Activated naive CD8-positive, alpha-beta T cell treated with anti-CD3 and anti-CD28 coated beads, Interleukin-2, amount 10 ng/mL, durations not matched to agents 7 days and 5 days (primary cell): Measurements from ENCODE around the gene SERPINA1. TPM values are rescaled to one million over a fixed set of nuclear protein-coding genes. Genes with fewer than 3 reads are reported as not detected.
"Not testable (repeated sequence)": the region's sequence is repeated elsewhere in the genome, so short reads cannot be mapped to it uniquely, and the experiment has no call there.

Source experiments
- ATAC-seq: fragments of 150-1000 bp; cut with Tn5 transposase; one replicate; pipeline ENCODE4 v1.10.0; 2021; ENCODE audit warnings: low read depth, moderate library complexity
- POLR2A ChIA-PET: fragments of 350-600 bp; sonication (Branson Sonifier 250); formaldehyde crosslinking; loops from one replicate; lab custom pipeline; 2021; ENCODE audit warnings: antibody characterized with exemption; lab: Charles Lee
- DNase-seq: peaks from one replicate; pipeline ENCODE4 v3.0.0; 2021
- H3K27ac Mint-ChIP-seq: one replicate; pipeline ENCODE4 v1.8.0; 2022; ENCODE audit warnings: mild to moderate bottlenecking, mixed read lengths
- H3K27me3 Mint-ChIP-seq: one replicate; pipeline ENCODE4 v1.8.0; 2022; ENCODE audit warnings: mild to moderate bottlenecking, moderate library complexity, mixed read lengths
- H3K36me3 Mint-ChIP-seq: one replicate; pipeline ENCODE4 v1.8.0; 2021; ENCODE audit warnings: mild to moderate bottlenecking, mixed read lengths
- H3K4me1 Mint-ChIP-seq: one replicate; pipeline ENCODE4 v1.8.0; 2021; ENCODE audit warnings: mixed read lengths
- H3K4me3 Mint-ChIP-seq: one replicate; pipeline ENCODE4 v1.8.0; 2022; ENCODE audit warnings: mild to moderate bottlenecking, moderate library complexity, mixed read lengths
- H3K9me3 Mint-ChIP-seq: one replicate; pipeline ENCODE4 v1.8.0; 2021; ENCODE audit warnings: mixed read lengths
- total RNA-seq, 2 experiments: library from RNA; stranded (reverse); gene quantifications; one replicate each; pipeline ENCODE4 v1.2.3, GENCODE V29; 2021

SERPINA1 gene
- total RNA-seq, 2 experiments from 2014 or later = 0.20 TPM; not detected in 1

DNA sequence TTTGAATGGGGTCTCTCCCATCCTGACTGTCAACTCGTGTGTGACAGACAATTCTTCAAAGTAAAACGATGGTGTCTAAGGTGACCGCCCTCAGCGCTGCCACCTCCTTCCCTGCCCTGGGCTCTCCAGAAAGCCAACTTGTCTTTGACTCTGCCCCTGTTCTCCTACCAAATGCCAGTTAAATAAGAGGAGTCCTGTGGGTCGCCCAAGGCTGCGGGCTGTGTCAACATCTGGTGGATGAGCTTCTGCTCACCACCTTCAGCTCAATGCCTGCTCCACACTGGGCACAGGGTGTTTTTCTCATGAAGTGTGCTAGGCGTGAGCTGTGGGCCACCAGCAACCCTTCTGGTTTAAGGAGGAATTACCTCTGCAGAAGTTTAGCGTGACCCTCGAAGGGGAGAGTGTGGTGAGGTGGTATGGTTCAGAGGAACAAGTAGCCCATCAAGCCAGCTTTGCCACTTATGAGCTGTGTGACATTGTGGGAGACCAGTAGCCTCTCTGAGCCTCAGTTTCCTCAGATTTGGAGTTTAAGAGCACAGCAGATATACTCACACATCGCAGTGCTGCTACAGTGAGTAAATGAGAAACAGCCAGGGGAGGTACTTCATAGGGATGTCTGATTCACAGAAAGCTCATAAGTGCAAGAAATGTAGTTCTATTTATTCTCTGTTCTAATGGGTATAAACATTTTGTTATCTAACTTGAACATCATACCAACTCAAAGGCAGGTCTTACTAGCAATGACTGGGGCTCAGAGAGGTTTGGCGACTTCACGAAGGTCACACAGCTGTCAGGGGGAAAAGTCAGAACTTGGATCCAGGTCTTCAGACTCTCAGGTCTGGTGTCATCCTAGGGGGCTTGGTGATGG, 12.1 kb downstream of the SERPINA1 start:
- no peak for DNase-seq
- H3K4me3 Mint-ChIP-seq = no peak overlapping the region

GRCh38 chr14:94375552-94376107, 12.8 kb downstream of the SERPINA1 start:
- ATAC-seq (no peak), DNase-seq (no peak)
- Mint-ChIP-seq H3K4me1 (no peaks in the 10 kb centered on the region), H3K36me3 (no peaks in the 10 kb centered on the region), H3K27me3 (peaks cover 2% of the 10 kb centered on the region), H3K4me3 (no peak overlapping the region), H3K9me3 (no peaks in the 10 kb centered on the region), H3K27ac (no peak overlapping the region)
- POLR2A ChIA-PET = no interaction called here

More for the DNA sequence above, 12.1 kb downstream of the SERPINA1 start:
- Mint-ChIP-seq H3K27ac (no peak overlapping the region), H3K27me3 (peaks cover 2% of the 10 kb centered on the region), H3K9me3 (no peaks in the 10 kb centered on the region), H3K36me3 (no peaks in the 10 kb centered on the region), H3K4me1 (no peaks in the 10 kb centered on the region)
- POLR2A ChIA-PET = no interaction called here
- ATAC-seq = no peak

- Mint-ChIP-seq H3K9me3 (no peaks in the 10 kb centered on the region), H3K4me3 (no peak overlapping the region), H3K36me3 (no peaks in the 10 kb centered on the region), H3K4me1 (no peaks in the 10 kb centered on the region), H3K27ac (no peak overlapping the region), H3K27me3 (peaks cover 2% of the 10 kb centered on the region)
- DNase-seq = no peak
- no peak for ATAC-seq
- POLR2A ChIA-PET = no interaction called here
These were observed 13.6 kb downstream of the SERPINA1 start for GRCh38 chr14:94374749-94375260.

- DNase-seq = no peak
- no peak for ATAC-seq
- Mint-ChIP-seq H3K4me1 (no peaks in the 10 kb centered on the region), H3K27me3 (peaks cover 2% of the 10 kb centered on the region), H3K9me3 (no peaks in the 10 kb centered on the region), H3K36me3 (no peaks in the 10 kb centered on the region), H3K4me3 (no peak overlapping the region), H3K27ac (no peak overlapping the region)
- POLR2A ChIA-PET = no interaction called here
These were observed 14.3 kb downstream of the SERPINA1 start for GRCh38 chr14:94374116-94374515.

- no peak for DNase-seq
- H3K27me3 Mint-ChIP-seq = peaks cover 2% of the 10 kb centered on the region
- POLR2A ChIA-PET = no interaction called here
- no peaks in the 10 kb centered on the region for H3K9me3 Mint-ChIP-seq
- ATAC-seq = no peak
- no peak overlapping the region for H3K27ac Mint-ChIP-seq
- no peaks in the 10 kb centered on the region for H3K36me3 Mint-ChIP-seq
- no peak overlapping the region for H3K4me3 Mint-ChIP-seq
- no peaks in the 10 kb centered on the region for H3K4me1 Mint-ChIP-seq
These were observed 14.7 kb downstream of the SERPINA1 start for GRCh38 chr14:94373708-94374107.

DNA sequence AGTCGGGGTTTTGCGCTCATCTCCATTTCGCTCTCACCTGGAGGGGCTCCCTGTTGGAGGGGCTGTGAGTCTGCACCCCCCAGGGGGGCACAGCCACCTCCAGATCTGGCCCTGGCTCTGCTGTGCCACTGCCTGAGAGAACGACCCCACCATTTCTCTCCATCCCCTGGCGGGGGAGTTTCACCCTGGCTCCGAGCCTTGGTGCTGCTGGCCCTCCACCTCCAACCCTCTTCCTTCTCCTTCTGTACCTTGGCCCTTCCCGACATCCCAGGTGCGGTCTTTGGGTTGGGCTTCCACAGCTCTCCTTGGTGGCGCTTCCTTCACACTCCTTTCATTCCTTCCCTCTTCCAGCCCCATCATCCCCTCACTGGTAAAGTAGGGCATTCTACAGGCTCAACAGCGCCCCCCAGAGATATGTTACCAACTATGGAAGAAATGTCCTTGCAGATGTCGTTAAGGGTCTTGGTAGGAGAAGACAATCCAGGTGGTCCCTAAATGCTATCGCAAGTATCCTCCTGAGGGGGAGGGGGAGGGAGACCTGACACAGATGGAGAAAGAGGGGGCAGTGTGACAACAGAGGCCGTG, 16.3 kb downstream of the SERPINA1 start:
- Mint-ChIP-seq H3K27ac (no peak overlapping the region), H3K9me3 (no peaks in the 10 kb centered on the region), H3K27me3 (peaks cover 2% of the 10 kb centered on the region), H3K4me3 (no peak overlapping the region), H3K4me1 (no peaks in the 10 kb centered on the region), H3K36me3 (no peaks in the 10 kb centered on the region)
- ATAC-seq = no peak
- POLR2A ChIA-PET = no interaction called here
- DNase-seq = no peak

- no peaks in the 10 kb centered on the region for H3K36me3 Mint-ChIP-seq
- DNase-seq = no peak
- H3K9me3 Mint-ChIP-seq = no peaks in the 10 kb centered on the region
- no peak overlapping the region for H3K4me3 Mint-ChIP-seq
- no peaks in the 10 kb centered on the region for H3K4me1 Mint-ChIP-seq
- H3K27ac Mint-ChIP-seq = no peak overlapping the region
- POLR2A ChIA-PET = no interaction called here
- no peak for ATAC-seq
- peaks cover 2% of the 10 kb centered on the region for H3K27me3 Mint-ChIP-seq
These were observed 17.9 kb downstream of the SERPINA1 start for GRCh38 chr14:94370524-94370910.

DNA sequence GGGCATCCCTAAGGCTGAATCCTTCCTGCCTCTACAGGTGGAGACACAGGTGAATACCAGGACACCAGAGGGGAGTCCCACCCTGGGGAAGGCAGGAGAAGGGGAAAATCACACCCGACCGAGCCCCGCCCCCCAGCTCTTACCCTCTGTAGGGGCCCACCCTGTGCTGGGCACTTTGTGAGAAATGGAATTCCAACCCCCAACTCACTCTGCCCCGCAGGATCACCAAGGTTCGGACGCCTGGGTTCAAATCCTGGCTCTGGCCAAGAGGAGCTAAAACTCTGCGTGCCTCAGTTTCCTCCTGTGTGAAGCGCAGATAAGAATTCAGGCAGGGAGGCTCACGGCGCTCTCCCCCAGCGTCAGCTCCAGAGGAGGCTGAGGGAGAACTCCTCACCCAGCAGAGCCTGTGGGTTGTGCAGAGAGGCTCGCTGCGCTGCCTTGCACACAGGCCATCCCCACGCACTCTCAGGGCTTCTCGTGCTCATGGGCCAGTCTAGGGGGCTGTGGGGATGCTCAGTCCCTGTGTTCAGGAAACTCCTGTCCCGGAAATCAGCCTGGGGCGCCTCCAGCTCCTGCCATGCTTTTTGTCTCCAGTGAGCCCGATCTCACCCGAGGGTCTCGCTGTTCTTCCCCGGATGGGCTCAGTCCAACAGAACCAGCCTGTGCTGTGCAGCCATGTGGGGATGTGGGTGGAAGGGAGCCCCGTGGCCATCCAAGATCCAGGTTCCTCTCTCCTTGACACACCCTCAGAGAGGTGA, 18.5 kb downstream of the SERPINA1 start:
- H3K4me1 Mint-ChIP-seq, H3K9me3 Mint-ChIP-seq, DNase-seq, H3K27ac Mint-ChIP-seq, H3K27me3 Mint-ChIP-seq, H3K36me3 Mint-ChIP-seq, H3K4me3 Mint-ChIP-seq, POLR2A ChIA-PET, ATAC-seq: not testable (repeated sequence)

DNA sequence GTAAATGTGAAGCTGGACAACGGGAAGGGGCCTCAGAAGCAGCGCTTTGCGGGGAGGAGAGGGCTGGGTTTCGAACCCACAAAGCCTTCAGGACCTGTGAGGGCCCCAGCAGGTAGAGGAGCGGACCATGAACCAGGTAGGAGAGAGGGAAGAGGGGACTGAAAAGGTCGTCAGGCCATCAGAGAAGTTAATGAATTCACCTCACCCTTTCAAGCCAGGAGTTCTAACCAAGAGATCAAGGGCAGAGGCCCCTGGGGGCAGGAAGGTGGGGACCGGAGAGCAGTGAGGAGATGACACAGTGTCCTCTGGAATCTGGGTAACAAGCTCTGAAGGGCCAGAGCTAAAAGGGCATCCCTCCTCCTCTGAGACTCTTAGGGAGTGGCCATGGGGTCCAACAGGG, 19.4 kb downstream of the SERPINA1 start:
- Mint-ChIP-seq H3K27ac (no peak overlapping the region), H3K4me1 (no peaks in the 10 kb centered on the region), H3K36me3 (no peaks in the 10 kb centered on the region), H3K4me3 (no peak overlapping the region), H3K9me3 (no peaks in the 10 kb centered on the region), H3K27me3 (peaks cover 2% of the 10 kb centered on the region)
- ATAC-seq (no peak), DNase-seq (no peak)
- POLR2A ChIA-PET = no interaction called here

DNA sequence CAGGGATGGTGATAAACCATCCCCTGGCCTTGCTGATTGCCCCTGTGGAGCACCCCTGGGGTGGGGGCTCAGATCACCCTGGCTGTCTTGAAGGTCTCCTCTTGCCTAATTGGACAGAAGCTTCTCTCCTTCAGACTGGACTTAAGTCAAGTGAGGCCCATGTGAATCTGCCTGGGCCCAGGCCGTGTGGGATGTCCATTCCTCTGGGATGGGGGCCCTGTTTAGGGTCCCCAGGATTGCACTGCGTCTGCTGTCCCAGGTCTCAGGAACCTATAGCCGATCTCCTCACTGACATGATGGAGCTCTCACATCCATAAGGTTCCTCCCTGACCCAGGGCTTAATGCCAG, 20.2 kb downstream of the SERPINA1 start:
- POLR2A ChIA-PET = no interaction called here
- no peak for DNase-seq
- no peaks in the 10 kb centered on the region for H3K36me3 Mint-ChIP-seq
- H3K9me3 Mint-ChIP-seq = no peaks in the 10 kb centered on the region
- H3K4me1 Mint-ChIP-seq = no peaks in the 10 kb centered on the region
- H3K27me3 Mint-ChIP-seq = peaks cover 2% of the 10 kb centered on the region
- no peak overlapping the region for H3K27ac Mint-ChIP-seq
- H3K4me3 Mint-ChIP-seq = no peak overlapping the region
- no peak for ATAC-seq

DNA sequence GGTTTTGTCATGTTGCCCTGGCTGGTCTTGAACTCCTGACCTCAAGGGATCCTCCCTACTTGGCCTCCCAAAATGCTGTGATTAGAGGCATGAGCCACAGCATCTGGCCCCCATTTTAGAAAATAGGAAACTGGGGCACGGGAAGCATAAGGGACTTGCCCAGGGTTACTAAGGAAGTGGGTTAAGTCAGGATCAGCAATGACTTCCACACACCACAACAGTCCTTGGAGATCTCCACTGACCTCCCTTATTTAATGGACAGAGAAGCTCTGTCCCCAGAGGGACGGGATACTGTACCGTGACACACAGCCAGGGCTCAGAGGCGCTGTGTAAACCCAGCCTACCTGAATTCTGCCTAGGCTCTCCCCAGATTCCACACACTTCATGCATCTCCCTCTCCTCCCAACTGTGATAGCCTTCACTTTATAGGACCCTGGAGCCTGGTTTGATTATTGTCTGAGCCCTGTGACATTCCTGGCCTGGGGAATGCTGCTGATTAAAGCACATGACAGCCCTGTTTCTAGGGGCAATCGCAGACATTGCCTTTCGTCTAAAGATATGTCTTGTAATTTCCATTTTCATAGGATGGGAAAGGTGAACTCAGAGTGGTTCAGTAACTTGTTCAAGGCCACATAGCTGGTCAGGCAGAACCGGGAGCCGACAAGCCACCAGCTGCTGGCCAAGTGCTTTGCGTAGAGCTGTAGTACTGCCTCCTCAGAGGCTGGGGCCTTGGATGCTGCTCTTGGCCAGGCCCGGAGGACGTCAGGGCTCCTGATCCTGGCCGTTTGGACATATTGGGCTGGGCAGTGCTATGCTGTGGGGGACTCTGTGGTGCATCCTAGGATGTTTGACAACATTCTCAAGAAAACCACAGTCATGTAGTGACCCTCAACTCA, 20.8 kb downstream of the SERPINA1 start:
- POLR2A ChIA-PET = no interaction called here
- Mint-ChIP-seq H3K4me1 (no peaks in the 10 kb centered on the region), H3K36me3 (no peaks in the 10 kb centered on the region), H3K9me3 (no peaks in the 10 kb centered on the region), H3K27me3 (peaks cover 2% of the 10 kb centered on the region), H3K4me3 (no peak overlapping the region), H3K27ac (no peak overlapping the region)
- ATAC-seq (no peak), DNase-seq (no peak)

- H3K4me1 Mint-ChIP-seq = no peaks in the 10 kb centered on the region
- DNase-seq (no peak), ATAC-seq (no peak)
- H3K27me3 Mint-ChIP-seq = no peaks in the 10 kb centered on the region
- no peak within 1 kb of the TSS for H3K4me3 Mint-ChIP-seq
- no peaks in the 10 kb centered on the region for H3K9me3 Mint-ChIP-seq
- no peak within 1 kb of the TSS for H3K27ac Mint-ChIP-seq
- no peaks in the 10 kb centered on the region for H3K36me3 Mint-ChIP-seq
- POLR2A ChIA-PET = no interaction called here
These were observed 22.1 kb downstream of the SERPINA1 start, which contains the start of gene SERPINA2 for GRCh38 chr14:94366146-94366915. Gene SERPINA2 (minus strand): TSS chr14:94366698.
